GM19023 (cell line): ENCODE measurements around the gene STIM1.
"Not testable (repeated sequence)": the region's sequence is repeated elsewhere in the genome, so short reads cannot be mapped to it uniquely, and the experiment has no call there.

Source experiments
- ATAC-seq: cut with Tn5 transposase; IDR thresholded peaks from one replicate; pipeline ENCODE4 v1.9.1; 2021; ENCODE audit warnings: mild to moderate bottlenecking, moderate library complexity; ENCODE audit not compliant: unreplicated experiment

Gene STIM1

DNA sequence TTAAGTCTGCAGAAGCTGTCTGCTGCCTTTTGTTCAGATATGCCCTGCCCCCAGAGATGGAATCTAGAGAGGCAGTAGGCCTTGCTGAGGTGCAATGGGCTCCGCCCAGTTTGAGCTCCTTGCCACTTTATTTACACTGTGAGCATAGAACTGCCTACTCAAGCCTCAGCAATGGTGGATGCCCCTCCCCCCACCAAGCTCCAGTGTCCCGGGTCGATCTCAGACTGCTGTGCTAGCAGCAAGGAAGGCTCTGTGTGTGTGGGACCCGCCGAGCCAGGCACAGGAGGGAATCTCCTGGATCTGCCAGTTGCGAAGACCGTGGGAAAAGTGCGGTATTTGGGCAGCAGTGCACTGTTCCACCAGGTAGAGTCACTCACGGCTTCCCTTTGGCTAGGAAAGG, 161.1 kb downstream of the STIM1 start:
- ATAC-seq = not testable (repeated sequence)

DNA sequence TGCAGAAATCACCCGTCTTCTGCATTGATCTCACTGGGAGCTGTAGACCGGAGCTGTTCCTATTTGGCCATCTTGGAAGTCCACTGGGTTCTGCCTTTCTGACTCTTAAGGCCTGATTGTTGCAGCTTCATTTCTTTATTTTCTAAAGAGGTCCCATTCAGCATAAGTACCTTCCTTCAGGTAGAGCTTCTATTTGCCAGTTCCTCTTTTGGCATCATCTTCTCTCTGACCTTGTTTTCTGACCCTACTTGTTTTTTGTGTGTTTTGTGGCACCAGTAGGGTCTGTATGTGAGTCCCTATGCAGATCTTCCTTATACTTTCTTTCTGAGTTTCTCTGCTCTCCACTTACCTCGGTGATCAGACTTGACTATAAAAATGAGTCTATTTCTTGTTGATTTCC, 161.7 kb downstream of the STIM1 start:
- ATAC-seq = no peak

DNA sequence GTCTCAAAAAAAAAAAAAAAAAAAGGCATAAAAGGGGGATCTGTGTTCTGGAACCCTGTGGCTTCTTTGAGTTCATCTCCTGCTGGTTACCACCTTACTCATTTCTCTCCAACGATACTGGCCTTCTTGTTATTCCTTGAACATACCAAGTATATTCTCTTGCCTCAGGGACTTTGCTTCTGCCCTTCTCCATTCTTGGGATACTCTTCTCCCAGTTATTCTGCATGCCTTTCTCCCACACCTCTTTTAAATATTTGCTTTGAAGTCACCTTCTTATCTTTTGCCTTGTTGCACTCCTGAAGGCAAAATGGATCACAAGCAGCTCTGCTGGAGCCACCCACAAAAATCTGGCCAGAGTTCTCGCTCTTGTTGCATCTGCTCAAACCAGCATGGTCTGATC, 163.2 kb downstream of the STIM1 start:
- ATAC-seq = no peak

DNA sequence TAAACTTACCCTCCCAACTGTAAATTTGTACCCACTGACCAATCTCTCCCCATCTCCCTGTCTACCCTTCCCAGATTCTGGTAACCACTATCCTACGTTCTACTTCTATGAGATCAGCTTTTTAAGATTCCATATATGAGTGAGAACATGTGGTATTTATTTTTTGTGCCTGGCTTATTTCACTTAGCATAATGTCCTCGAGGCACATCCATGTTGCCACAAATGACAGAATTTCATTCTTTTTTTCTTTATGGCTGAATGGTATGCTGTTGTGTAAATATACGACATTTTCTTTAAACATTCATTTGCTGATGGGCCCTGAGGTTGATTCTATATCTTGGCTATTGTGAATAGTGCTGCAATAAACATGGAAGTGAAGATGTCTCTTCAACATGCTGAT, 164.4 kb downstream of the STIM1 start:
- no peak for ATAC-seq

DNA sequence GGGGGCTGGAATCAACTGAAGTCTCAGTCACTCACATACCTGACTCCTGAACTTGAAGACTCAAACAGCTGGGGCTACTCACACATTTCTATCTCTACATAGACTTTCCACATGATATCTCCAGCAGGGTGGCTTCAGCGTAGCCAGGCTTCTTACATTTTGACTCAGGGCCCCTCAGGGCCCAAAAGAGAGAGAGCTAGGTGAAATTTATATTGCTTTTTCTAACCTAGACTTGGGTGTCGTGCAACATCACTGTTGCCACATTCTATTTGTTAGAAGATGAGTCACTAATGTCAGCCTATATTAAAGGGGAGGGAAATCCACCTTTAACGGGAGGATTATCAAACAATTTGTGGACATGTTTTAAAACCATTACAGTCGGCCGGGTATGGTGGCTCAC, 167.2 kb downstream of the STIM1 start:
- no peak for ATAC-seq

DNA sequence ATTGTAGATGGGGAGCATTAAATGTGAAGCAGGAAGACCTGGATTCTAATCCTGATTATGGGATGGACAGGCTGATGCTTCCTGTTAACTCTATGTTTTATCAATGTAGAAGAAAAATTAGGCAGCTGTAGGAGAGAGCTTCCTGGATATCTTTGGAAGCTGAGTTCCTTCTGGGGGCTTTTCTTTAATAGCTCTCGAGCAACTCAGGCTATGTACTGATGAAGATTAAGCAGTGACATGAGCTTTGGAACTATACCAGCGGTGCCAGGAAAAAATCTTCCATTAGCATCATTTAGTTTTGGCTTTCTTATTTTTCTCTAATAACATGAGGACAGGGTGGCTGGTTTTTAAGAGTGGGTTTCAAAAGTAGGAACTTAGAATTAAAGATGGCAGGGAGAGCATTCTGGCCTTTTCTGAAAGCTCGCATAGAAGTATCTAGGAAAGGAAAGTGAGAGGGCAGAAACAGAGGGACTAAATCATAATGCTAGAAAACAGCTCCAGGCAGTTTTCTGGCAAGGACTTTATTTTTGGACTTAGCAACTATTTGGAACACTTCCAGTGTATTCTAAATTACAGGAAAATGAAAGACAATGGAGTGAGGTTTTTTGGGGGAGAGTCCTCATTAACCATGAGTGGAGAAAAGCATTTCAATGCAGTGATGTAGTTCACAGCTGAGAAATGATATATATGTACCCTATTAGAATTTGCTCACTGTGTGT, 169.9 kb downstream of the STIM1 start:
- no peak for ATAC-seq

DNA sequence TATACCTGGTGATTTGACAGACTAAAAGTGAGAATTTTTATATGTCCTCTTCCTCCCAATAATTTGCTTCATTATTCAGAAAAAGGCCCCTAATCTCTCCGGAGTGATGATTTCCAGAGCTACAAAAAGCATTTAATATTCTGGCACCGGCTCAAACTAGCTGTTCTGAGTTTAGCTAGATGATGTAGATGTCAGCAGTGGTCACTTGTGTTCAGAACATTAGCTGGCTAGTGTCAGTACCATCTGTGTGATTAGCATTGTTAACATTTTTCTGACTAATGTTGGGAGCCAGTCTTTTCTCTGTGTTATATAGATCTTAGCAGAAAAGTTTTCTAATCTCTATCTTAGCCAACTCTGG, 170.5 kb downstream of the STIM1 start:
- no peak for ATAC-seq

DNA sequence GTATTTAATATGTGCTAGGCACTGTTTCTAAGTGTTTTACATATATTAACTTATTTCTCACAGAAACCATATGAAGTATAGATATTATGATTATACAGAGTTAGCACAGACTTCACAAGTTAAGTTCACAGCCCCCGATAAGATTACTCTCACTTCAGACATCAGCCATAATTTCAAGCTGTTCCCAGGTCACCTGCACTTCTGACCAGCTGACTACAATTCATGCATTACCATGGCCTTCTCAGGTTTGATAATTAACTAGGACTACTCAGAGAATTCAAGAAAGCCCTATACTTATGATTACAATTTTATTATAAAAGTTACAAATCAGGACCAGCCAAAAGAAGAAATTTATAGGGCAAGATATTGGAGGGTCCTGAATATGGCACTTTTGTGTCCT, 170.9 kb downstream of the STIM1 start:
- no peak for ATAC-seq

DNA sequence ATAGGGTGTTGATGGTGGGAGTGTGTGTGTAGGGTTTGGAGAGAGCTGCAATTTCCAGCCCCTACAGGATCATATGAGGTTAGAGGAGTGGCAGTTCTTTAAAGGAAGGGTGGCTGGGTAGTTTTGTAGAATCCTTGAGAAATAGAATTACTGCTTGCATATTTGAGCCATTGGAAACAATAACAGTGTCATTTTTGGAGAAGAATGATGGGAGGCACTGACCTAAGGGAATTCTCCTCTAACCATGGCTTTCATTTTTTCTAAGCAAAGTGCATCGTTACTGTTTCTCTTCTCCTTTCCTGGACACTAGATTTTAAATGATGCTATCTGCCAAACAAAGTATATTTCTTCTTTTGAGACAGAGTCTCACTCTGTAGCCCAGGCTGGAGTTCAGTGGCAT, 172.3 kb downstream of the STIM1 start:
- ATAC-seq = no peak

DNA sequence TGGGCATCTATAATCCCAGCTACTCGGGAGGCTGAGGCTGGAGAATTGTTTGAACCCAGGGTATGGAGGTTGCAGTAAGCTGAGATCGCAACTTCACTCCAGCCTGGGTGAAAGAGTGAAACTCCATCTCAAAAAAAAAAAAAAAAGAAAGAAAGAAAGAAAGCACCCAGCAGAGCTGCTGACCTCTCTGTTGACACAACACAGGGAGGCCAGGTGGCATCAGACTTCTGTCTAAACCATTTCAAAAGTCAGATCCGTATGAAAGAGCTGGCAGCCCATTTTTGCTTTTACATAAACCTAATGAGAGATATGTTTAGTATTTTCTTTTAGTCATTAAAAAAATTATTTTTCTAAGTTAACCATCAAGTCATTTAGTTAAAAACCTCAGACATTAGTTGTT, 174.7 kb downstream of the STIM1 start:
- no peak for ATAC-seq

DNA sequence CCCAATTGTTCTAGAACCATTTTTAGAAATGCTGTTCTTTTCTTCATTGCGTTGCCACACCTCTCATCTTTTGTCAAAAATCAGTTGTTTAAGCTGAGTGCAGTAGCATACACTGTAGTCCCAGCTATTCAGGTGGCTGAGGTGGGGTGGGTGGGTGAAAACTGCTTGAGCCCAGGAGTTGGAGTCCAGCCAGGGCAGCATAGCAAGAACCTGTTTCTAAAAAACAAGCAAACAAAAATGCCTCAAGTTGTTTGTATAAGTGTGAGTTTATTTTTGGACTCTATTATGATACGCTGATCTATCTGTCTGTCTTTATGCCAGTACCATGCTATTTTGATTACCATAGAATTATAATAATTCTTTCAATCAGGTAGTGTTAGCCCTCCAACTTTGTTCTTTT, 176.6 kb downstream of the STIM1 start:
- no peak for ATAC-seq

DNA sequence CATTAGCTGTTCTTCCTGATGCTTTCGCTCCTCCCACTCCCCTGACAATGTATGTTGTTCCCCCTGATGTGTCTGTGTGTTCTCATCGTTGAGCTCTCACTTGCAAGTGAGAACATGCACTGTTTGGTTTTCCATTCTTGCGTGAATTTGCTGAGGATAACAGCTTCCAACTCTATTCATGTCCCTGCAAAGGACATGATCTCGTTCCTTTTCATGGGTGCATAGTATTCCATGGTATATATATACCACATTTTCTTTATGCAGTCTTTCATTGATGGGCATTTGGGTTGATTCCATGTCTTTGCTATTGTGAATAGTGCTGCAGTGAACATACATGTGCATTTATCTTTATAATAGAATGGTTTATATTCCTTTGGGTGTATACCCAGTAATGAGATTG, 180.5 kb downstream of the STIM1 start:
- ATAC-seq = no peak

DNA sequence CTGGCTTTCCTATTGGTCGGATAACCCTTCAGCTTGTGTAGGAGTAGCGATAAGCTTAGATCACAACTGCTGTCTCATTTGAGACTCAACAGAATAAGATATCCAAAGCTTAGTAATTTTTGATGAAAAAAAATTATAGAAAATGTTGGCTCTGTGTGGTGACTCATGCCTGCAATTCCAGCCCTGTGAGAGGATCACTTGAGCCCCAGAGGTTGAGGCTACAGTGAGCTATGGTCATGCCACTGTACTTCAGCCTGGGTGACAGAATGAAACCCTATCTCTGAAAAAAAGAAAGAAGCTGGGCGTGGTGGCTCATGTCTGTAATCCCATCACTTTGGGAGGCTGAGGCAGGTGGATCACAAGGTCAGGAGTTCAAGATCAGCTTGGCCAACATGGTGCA, 183.5 kb downstream of the STIM1 start:
- no peak for ATAC-seq

DNA sequence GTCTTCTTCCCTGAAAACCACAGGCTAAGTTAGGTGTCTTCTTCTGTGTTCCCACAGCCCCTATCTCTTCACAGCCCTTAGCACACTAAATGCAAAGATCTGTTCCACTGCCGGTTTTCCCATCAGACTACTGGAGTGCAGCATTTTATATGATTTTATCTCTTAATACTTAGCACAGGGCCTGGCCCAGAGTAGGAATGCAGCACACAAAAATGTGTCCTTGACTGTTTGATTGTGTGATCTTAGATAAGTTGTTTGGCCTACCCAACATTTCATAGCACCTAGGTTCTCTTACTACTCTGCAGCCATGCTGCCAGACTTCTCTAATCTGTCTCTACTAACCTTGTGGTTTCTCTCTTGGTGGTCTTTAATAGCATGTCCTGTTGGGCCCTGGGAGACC, 185.0 kb downstream of the STIM1 start:
- ATAC-seq = no peak

DNA sequence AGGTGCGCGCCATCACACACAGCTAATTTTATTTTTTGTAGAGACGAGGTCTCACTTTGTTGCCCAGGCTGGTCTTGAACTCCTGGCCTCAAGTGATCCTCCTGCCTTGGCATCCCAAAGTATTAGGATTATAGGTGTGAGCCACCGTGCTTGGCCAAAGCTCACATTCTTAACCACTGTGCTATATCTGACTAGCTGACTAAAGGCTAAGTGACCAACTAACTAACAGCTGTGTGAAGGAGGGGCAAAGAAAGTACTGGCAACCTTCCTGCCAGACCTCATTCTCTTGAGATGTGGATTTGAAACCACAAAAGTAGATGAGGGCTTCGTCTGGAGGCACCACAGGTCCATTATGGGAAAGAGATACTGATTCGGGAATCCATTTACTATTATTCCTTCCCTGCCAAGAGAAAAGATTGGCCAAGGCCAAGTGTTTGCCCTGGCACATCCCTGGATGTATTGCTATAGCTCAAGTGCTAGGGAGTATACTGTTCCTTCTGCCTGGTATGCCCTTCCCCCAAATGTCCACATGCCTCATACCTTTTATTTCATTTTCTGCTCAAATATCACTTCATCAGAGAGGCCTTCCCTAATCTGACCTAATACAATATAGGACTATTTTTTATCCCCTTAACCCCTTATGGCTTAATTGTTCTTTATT, 186.4 kb downstream of the STIM1 start:
- no peak for ATAC-seq

DNA sequence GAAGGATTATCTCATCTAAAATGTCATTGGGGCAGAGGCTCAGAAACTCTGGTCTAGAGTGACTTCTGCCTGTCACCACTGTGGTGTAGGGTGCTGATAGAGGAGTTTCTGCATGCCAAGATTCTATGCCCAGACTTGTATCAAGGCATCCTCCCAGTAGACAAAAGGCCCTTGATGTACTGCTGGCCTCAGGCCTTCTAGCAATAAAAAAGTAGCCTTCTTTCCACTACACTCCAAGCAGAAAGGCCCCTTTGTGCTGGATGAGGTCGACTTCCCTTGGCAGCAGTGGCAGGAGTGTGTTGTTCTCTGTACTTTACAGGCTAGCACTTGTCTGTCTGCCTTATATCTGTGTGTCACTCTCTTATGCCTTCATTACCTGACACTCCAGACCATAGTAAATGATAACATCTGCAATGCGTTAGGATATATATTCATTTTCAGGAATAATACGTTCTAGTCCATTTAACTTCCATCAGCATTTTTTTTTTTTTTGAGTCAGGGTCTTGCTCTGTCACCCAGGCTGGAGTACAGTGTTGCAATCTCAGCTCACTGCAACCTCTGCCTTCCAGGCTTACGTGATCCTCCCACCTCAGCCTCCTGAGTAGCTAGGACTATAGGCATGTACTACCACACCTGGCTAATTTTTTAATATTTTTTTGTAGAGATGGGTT, 189.6 kb downstream of the STIM1 start:
- no peak for ATAC-seq

DNA sequence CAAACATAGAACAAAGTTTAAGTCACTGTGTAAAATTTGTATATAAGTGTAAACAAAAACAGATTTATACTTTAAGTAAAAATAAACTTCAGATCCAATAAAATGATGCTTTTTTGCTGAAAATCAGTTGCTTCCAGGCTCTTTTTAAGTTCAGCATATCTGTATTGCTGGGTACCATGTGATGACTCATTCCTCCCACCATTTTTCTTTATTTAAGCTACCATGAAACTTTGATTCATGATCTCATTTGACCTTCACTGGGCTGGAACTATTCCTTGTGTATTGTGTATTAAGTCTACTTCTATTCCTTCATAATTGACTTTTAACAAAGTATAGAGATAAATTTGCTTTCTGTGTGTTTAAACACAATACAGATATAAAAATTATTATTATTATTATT, 192.9 kb downstream of the STIM1 start:
- ATAC-seq = no peak

DNA sequence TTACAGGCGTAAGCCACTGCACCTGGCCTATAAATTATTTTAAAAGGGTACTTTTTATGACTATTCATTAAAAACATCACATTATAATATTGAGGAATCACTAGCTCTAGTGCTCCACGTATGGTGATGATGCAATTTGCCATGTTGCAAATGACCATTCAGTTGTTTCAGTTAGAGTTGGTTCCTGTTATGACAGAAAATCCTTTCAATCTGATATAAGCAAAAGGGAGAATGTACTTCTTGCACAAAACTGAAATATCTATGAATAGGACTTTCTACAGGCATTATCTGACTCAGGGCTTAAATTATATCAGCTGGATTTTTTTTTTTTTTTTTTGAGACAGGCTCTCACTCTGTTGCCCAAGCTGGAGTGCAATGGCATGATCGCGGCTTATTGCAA, 193.5 kb downstream of the STIM1 start:
- ATAC-seq = no peak

DNA sequence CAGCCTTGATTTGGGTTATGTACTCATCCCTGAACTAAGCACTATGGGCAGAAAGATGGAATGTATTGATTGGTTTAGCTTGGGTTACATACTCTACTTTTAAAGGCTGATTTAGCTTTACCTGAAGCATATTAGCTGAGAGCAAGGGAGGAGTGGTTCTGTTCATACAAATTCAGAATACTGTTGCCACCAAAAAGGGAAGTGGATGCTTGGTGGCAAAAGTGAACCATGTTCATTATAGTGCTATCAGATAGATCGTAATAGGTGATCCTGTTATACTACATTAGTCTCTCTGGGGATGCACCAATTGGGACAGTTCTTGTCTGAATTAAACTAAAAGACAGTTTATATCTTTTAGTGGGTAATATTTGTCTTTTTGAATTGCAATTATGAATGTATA, 194.7 kb downstream of the STIM1 start:
- ATAC-seq = no peak

DNA sequence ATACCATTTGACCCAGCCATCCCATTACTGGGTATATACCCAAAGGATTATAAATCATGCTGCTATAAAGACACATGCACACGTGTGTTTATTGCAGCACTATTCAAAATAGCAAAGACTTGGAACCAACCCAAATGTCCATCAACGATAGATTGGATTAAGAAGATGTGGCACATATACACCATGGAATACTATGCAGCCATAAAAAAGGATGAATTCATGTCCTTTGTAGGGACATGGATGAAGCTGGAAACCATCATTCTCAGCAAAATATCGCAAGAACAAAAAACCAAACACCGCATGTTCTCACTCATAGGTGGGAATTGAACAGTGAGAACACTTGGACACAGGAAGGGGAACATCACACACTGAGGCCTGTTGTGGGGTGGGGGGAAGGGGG, 197.7 kb downstream of the STIM1 start:
- ATAC-seq = not testable (repeated sequence)

DNA sequence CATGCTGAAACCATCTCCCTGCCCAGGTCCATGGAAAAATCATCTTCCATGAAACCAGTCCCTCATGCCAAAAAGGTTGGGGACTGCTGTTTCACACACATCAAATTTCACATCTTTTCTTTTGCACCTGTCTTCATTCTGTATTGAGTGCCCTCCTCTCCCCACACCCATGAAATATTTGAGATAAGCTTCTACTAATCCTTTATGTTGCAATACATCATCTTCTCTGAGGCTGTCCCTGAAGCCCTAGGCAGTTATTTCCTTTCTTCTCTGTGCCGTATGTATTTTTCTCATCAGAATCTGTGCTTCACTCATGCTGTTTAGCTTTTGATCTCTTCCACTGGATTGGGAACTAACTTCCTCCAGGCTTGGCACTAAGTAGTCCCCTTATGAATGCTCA, 199.2 kb downstream of the STIM1 start:
- ATAC-seq = no peak

DNA sequence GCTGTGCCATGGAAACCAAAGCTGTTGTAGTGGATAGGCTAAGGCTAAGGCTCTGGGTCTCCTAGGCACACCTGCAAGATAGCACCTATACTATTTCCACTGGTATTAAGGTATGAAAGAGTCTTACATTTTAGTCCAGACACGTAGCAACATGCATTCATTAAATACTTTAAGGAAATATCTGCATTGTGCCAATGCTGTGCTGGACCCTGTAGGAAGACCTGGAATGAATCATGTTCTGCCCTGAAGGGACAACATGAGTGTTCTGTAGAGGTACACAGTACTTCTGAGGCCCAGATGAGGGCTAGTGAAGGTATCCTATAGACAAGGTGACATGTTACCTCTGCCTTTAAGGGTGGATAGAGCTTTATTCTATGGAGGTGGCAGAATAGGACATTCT, 204.0 kb downstream of the STIM1 start:
- no peak for ATAC-seq
